ENCODE results near the gene PPP1R12C. TPM values are rescaled to one million over a fixed set of nuclear protein-coding genes. Genes with fewer than 3 reads are reported as not detected.

The PPP1R12C gene
- total RNA-seq, 2 donors from 2014 or later = 98.2 to 107 TPM

DNA sequence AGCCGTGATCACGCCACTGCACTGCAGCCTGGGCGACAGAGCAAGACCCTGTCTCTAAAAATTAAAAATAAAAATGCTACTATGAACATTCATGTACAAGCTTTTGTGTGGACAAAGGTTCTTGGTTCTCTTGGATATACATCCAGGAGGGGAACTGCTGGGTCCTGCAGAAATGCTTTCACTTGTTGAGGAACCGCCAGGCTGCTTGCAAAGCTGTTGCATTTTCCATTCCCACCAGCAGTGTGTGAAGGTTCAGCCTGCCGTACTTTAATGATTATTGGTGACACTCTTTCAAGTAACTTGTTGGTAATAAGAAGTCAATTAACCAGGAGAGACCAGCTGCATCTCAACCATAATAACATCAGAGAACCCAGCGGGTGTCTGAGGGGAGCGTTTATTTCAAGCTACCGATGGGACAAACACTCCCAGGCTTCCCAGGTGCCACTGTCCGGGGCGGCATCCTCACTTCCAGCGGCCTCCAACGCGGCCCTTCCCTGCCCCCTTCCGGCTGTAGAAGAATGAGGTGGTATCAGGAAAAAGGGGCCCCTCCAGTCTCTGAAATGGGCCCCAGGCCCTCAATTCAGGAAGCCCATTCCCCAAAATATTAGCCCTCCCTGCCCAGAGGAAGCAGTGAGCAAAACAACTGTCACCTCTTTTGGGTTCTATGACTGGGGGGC, 15.2 kb upstream of the PPP1R12C start:
- TF ChIP-seq, protein P1, sequence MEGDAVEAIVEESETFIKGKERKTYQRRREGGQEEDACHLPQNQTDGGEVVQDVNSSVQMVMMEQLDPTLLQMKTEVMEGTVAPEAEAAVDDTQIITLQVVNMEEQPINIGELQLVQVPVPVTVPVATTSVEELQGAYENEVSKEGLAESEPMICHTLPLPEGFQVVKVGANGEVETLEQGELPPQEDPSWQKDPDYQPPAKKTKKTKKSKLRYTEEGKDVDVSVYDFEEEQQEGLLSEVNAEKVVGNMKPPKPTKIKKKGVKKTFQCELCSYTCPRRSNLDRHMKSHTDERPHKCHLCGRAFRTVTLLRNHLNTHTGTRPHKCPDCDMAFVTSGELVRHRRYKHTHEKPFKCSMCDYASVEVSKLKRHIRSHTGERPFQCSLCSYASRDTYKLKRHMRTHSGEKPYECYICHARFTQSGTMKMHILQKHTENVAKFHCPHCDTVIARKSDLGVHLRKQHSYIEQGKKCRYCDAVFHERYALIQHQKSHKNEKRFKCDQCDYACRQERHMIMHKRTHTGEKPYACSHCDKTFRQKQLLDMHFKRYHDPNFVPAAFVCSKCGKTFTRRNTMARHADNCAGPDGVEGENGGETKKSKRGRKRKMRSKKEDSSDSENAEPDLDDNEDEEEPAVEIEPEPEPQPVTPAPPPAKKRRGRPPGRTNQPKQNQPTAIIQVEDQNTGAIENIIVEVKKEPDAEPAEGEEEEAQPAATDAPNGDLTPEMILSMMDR (conservative IDR thresholded peaks at IDR 0.05) = peak; percentile 63
- H3K9ac ChIP-seq (ENCODE audit: extremely low read depth, low read length, poor library complexity, severe bottlenecking) = no peak overlapping the region
- no peaks in the 10 kb centered on the region for H3K27me3 ChIP-seq (ENCODE audit: control insufficient read depth, insufficient read depth, low read length, poor library complexity, severe bottlenecking)
- no peaks in the 10 kb centered on the region for H3K4me1 ChIP-seq (ENCODE audit: control insufficient read depth, insufficient read depth, low read length)
- Mint-ChIP-seq H3K36me3 (ENCODE audit: low read depth) (no peaks in the 10 kb centered on the region), H3K9me3 (no peaks in the 10 kb centered on the region), H3K27ac (no peak overlapping the region), H3K4me3 (no peak overlapping the region), H3K4me1 (no peaks in the 10 kb centered on the region), H3K27me3 (ENCODE audit: insufficient read depth) (peaks cover 2% of the 10 kb centered on the region)
- H3K27ac ChIP-seq (ENCODE audit: low read depth, low read length) = no peak overlapping the region
- no peak for DNase-seq
- H3K36me3 ChIP-seq (ENCODE audit: control insufficient read depth, insufficient read depth, low read length) = no peaks in the 10 kb centered on the region
- H3K4me3 ChIP-seq (ENCODE audit: low read length) = no peak overlapping the region
- H3K9me3 ChIP-seq (ENCODE audit: control insufficient read depth, low read length) = no peaks in the 10 kb centered on the region
- WGBS, 2 experiments (ENCODE audit: insufficient coverage in 1 of 2, insufficient read length in 1 of 2) = 83 to 95% methylated on average over 8 to 13 of the region's 14 CpGs

DNA sequence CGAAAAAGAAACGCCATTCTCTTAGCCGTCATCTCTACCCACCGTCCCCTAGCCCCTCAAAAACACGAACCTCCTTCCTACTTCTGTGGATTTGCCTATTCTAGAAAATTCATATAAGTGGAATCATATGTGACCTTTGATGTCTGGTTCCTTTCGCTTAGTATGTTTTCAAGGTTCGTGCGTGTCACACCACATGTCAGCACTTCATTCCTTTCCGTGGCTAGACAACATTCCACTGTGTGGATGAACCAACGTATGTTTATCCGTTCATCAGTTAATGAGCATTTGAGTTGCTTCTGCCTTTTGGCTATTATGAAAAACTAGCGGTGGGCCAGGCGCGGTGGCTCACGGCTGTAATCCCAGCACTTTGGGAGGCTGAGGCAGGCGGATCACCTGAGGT, 14.0 kb upstream of the PPP1R12C start:
- peaks cover 9% of the 10 kb centered on the region for H3K27me3 Mint-ChIP-seq (ENCODE audit: insufficient read depth)
- H3K4me3 ChIP-seq (ENCODE audit: low read length) = no peak overlapping the region
- H3K4me3 Mint-ChIP-seq = no peak overlapping the region
- H3K9ac ChIP-seq (ENCODE audit: extremely low read depth, low read length, poor library complexity, severe bottlenecking) = no peak overlapping the region
- no peaks in the 10 kb centered on the region for H3K4me1 ChIP-seq (ENCODE audit: control insufficient read depth, insufficient read depth, low read length)
- H3K27ac ChIP-seq (ENCODE audit: low read depth, low read length) = no peak overlapping the region
- H3K9me3 Mint-ChIP-seq = no peaks in the 10 kb centered on the region
- no peak for DNase-seq
- no peaks in the 10 kb centered on the region for H3K27me3 ChIP-seq (ENCODE audit: control insufficient read depth, insufficient read depth, low read length, poor library complexity, severe bottlenecking)
- no peaks in the 10 kb centered on the region for H3K4me1 Mint-ChIP-seq
- no peaks in the 10 kb centered on the region for H3K36me3 ChIP-seq (ENCODE audit: control insufficient read depth, insufficient read depth, low read length)
- H3K9me3 ChIP-seq (ENCODE audit: control insufficient read depth, low read length) = no peaks in the 10 kb centered on the region
- whole genome bisulfite sequencing, 2 experiments (ENCODE audit: insufficient coverage in 1 of 2, insufficient read length in 1 of 2) = 94 to 97% methylated on average over 14 to 15 of the region's 16 CpGs
- no peaks in the 10 kb centered on the region for H3K36me3 Mint-ChIP-seq (ENCODE audit: low read depth)
- H3K27ac Mint-ChIP-seq = no peak overlapping the region
- TF ChIP-seq, protein P1 (conservative IDR thresholded peaks at IDR 0.05) = no peak

DNA sequence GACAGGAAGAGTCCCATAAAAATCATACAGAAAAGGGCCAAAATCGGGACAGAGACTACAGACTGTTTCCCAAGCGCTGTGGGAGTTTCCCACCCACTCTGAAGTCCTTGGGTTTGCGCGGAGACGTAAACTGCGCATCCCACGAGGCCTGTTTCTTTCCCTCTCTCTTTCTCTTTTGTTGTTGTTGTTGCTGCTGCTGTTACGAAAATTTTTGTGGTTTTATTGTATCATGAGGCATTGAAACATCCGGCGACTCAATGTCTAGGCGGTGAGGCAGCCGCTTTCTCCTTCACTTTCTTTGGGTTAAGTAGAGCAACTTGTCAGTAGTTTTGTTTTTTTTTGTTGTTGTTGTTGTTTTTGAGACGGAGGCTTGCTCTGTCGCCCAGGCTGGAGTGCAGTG, 1.6 kb upstream of the PPP1R12C start:
- H3K27ac ChIP-seq (ENCODE audit: low read depth, low read length) = no peak overlapping the region
- Mint-ChIP-seq H3K9me3 (no peaks in the 10 kb centered on the region), H3K27me3 (ENCODE audit: insufficient read depth) (peaks cover 37% of the 10 kb centered on the region), H3K4me1 (peaks cover 20% of the 10 kb centered on the region), H3K27ac (peak overlapping the region; percentile 96), H3K36me3 (ENCODE audit: low read depth) (no peaks in the 10 kb centered on the region), H3K4me3 (peak overlapping the region; percentile 87)
- no peak overlapping the region for H3K4me3 ChIP-seq (ENCODE audit: low read length)
- no peaks in the 10 kb centered on the region for H3K9me3 ChIP-seq (ENCODE audit: control insufficient read depth, low read length)
- DNase-seq = no peak
- WGBS, 2 experiments (ENCODE audit: insufficient coverage in 1 of 2, insufficient read length in 1 of 2) = 90 to 91% methylated on average over 8 to 14 of the region's 14 CpGs
- H3K9ac ChIP-seq (ENCODE audit: extremely low read depth, low read length, poor library complexity, severe bottlenecking) = no peak overlapping the region
- no peaks in the 10 kb centered on the region for H3K36me3 ChIP-seq (ENCODE audit: control insufficient read depth, insufficient read depth, low read length)
- H3K4me1 ChIP-seq (ENCODE audit: control insufficient read depth, insufficient read depth, low read length) = no peaks in the 10 kb centered on the region
- no peaks in the 10 kb centered on the region for H3K27me3 ChIP-seq (ENCODE audit: control insufficient read depth, insufficient read depth, low read length, poor library complexity, severe bottlenecking)
- TF ChIP-seq, protein P1 (conservative IDR thresholded peaks at IDR 0.05) = no peak

Measured in endodermal cell (in vitro differentiated cells).